Liver (tissue), 9 donors: ENCODE results near the gene RPP21. TPM values are rescaled to one million over a fixed set of nuclear protein-coding genes. Genes with fewer than 3 reads are reported as not detected.

ENCODE experiments used
- DNase-seq: peaks from one replicate; pipeline ENCODE4 v3.0.0-alpha.2; 2017; ENCODE audit warnings: low spot score
- H3K27ac ChIP-seq, 2 donors: one replicate each; pipeline ENCODE4 v1.7.0; 2013; ENCODE audit warnings: inconsistent platforms in 2 of 2, low read length in 2 of 2, control low read depth in 1 of 2, low read depth in 1 of 2, mild to moderate bottlenecking in 1 of 2
- H3K27me3 ChIP-seq, 4 donors: one replicate each; pipeline versions ENCODE4 v1.6.1 to v1.7.0; 2013; ENCODE audit warnings: low read length in 3 of 4, inconsistent platforms in 1 of 4, mild to moderate bottlenecking in 1 of 4, moderate library complexity in 1 of 4; ENCODE audit not compliant: control insufficient read depth in 4 of 4, insufficient read depth in 4 of 4
- H3K36me3 ChIP-seq, 4 donors: one replicate each; pipeline versions ENCODE4 v1.6.1 to v1.7.0; 2013; ENCODE audit warnings: low read length in 3 of 4, mild to moderate bottlenecking in 3 of 4, low read depth in 1 of 4, moderate library complexity in 1 of 4; ENCODE audit not compliant: control insufficient read depth in 4 of 4, insufficient read depth in 3 of 4
- H3K4me1 ChIP-seq, 4 donors: one replicate each; pipeline versions ENCODE4 v1.6.1 to v1.7.0; 2013; ENCODE audit warnings: low read length in 3 of 4, mild to moderate bottlenecking in 3 of 4, moderate library complexity in 1 of 4; ENCODE audit not compliant: control insufficient read depth in 4 of 4, insufficient read depth in 4 of 4
- H3K4me3 ChIP-seq, 3 donors: one replicate each; pipeline versions ENCODE4 v1.6.1 to v1.7.0; 2013; ENCODE audit warnings: low read length in 3 of 3, control low read depth in 1 of 3, low read depth in 1 of 3, mild to moderate bottlenecking in 1 of 3
- H3K9ac ChIP-seq, 2 donors: one replicate each; pipeline ENCODE4 v1.7.0; 2013; ENCODE audit warnings: low read length in 2 of 2, mild to moderate bottlenecking in 2 of 2, moderate library complexity in 2 of 2, control low read depth in 1 of 2, low read depth in 1 of 2
- H3K9me3 ChIP-seq, 4 donors: one replicate each; pipeline versions ENCODE4 v1.6.1 to v1.7.0; 2013; ENCODE audit warnings: low read length in 3 of 4; ENCODE audit not compliant: control insufficient read depth in 4 of 4
- CTCF ChIP-seq: fragments of 150-350 bp; IDR thresholded peaks from 2 replicates; pipeline ENCODE4 v1.5.1; 2017; ENCODE audit warnings: improper control_type of control experiment, low read depth, low read length; ENCODE audit not compliant: missing input control
- EGR1 ChIP-seq, 2 donors: IDR thresholded peaks; 2 replicates each; pipeline ENCODE4 v1.6.1; 2016 to 2018; ENCODE audit warnings: antibody characterized with exemption in 2 of 2, low read depth in 2 of 2
- FOXA1 ChIP-seq: IDR thresholded peaks from 2 replicates; pipeline ENCODE4 v1.6.1; 2016; ENCODE audit warnings: antibody characterized with exemption
- FOXA2 ChIP-seq: IDR thresholded peaks from 2 replicates; pipeline ENCODE4 v1.6.1; 2016; ENCODE audit warnings: antibody characterized with exemption
- GABPA ChIP-seq, 2 donors: IDR thresholded peaks in 1 of 2; conservative IDR thresholded peaks in 1 of 2; 2 replicates each; pipeline ENCODE4 v1.6.1; 2016; ENCODE audit warnings: antibody characterized with exemption in 2 of 2, mild to moderate bottlenecking in 1 of 2, moderate library complexity in 1 of 2
- HNF4A ChIP-seq, 2 donors: conservative IDR thresholded peaks; 2 replicates each; pipeline ENCODE4 v1.6.1; 2016; ENCODE audit warnings: antibody characterized with exemption in 2 of 2, mild to moderate bottlenecking in 2 of 2
- HNF4G ChIP-seq: IDR thresholded peaks from 2 replicates; pipeline ENCODE4 v1.6.1; 2016; ENCODE audit warnings: antibody characterized with exemption
- JUND ChIP-seq, 2 donors: IDR thresholded peaks; 2 replicates each; pipeline ENCODE4 v1.6.1; 2016; ENCODE audit warnings: antibody characterized with exemption in 2 of 2
- MAX ChIP-seq: IDR thresholded peaks from 2 replicates; pipeline ENCODE4 v1.6.1; 2016; ENCODE audit warnings: antibody characterized with exemption
- NR2F2 ChIP-seq: IDR thresholded peaks from 2 replicates; pipeline ENCODE4 v1.6.1; 2016; ENCODE audit warnings: antibody characterized with exemption
- RAD21 ChIP-seq, 2 donors: IDR thresholded peaks; 2 replicates each; pipeline ENCODE4 v1.6.1; 2016; ENCODE audit warnings: antibody characterized with exemption in 2 of 2, mild to moderate bottlenecking in 2 of 2
- REST ChIP-seq: IDR thresholded peaks from 2 replicates; pipeline ENCODE4 v1.6.1; 2016; ENCODE audit warnings: antibody characterized with exemption, mild to moderate bottlenecking
- RXRA ChIP-seq, 2 donors: IDR thresholded peaks; 2 replicates each; pipeline ENCODE4 v1.6.1; 2017 to 2018; ENCODE audit warnings: antibody characterized with exemption in 2 of 2, mild to moderate bottlenecking in 1 of 2
- SP1 ChIP-seq: IDR thresholded peaks from 2 replicates; pipeline ENCODE4 v1.6.1; 2018; ENCODE audit warnings: antibody characterized with exemption, mild to moderate bottlenecking
- TAF1 ChIP-seq: conservative IDR thresholded peaks from 2 replicates; pipeline ENCODE4 v1.6.1; 2016; ENCODE audit warnings: antibody characterized with exemption, mild to moderate bottlenecking
- ZBTB33 ChIP-seq: IDR thresholded peaks from 2 replicates; pipeline ENCODE4 v1.6.1; 2016; ENCODE audit warnings: antibody characterized with exemption
- WGBS: extraction: QIAGEN DNeasy Blood & Tissue Kit; methylation state at CpG from one replicate; pipeline ENCODE4 v1.1.7; 2013; 5-methylcytosine and 5-hydroxymethylcytosine counted together
- polyA plus RNA-seq, 2 donors: library from polyadenylated mRNA; stranded (reverse) in 1 of 2; unstranded in 1 of 2; fragments of 200-250 nt in 1 of 2; fragments of >200 nt in 1 of 2; fragmentation: Nextera tagmentation in 1 of 2; extraction: Ambion mirVana in 1 of 2; gene quantifications; one replicate each; pipeline versions ENCODE4 v1.2.1 to v1.2.3, GENCODE V29; 2013 to 2015
- total RNA-seq, 2 donors: library from RNA; depleted of rRNA; stranded (reverse); fragments of >200 nt; gene quantifications; one replicate each; pipeline ENCODE4 v1.2.3, GENCODE V29; 2014
- donor health status: healthy.
- donor health status: healthy.
- donor health status: healthy.
- donor health status: healthy.
- donor health status: healthy.

RPP21 gene
- total and polyA plus RNA-seq, 4 donors, result 9.3 to 32.9 (median 21.0) TPM

GRCh38 chr6:30341218-30341617 lies 3.7 kb upstream of the RPP21 start:
- no peaks in the 10 kb centered on the region for H3K9me3 ChIP-seq
- H3K36me3 ChIP-seq, result peaks cover 1 to 29% (median 26%) of the 10 kb centered on the region in 4 donors
- TF ChIP-seq HNF4G, result no peak
- TF ChIP-seq FOXA2, result no peak
- TF ChIP-seq RXRA (IDR thresholded peaks at IDR 0.05), result no peak
- TF ChIP-seq SP1, result no peak
- no peak for TF ChIP-seq NR2F2
- TF ChIP-seq TAF1, result no peak
- TF ChIP-seq MAX, result no peak
- TF ChIP-seq CTCF, result no peak
- TF ChIP-seq REST, result no peak
- TF ChIP-seq RAD21 (IDR thresholded peaks at IDR 0.05), result no peak
- no peak for TF ChIP-seq FOXA1
- no peak for DNase-seq
- H3K27me3 ChIP-seq, result no peaks in the 10 kb centered on the region
- H3K27ac ChIP-seq, result no peak overlapping the region
- peaks cover 0 to 11% (median 4%) of the 10 kb centered on the region in 4 donors for H3K4me1 ChIP-seq
- H3K9ac ChIP-seq, result no peak overlapping the region
- no peak overlapping the region for H3K4me3 ChIP-seq
- WGBS, result 99% methylated on average over 3 of the region's 3 CpGs

- Histone ChIP-seq H3K27ac (no peak overlapping the region), H3K27me3 (no peaks in the 10 kb centered on the region), H3K4me3 (no peak overlapping the region), H3K9ac (no peak overlapping the region), H3K4me1 (peaks cover 0 to 11% (median 4%) of the 10 kb centered on the region in 4 donors), H3K36me3 (peaks cover 0 to 27% (median 25%) of the 10 kb centered on the region in 4 donors), H3K9me3 (no peaks in the 10 kb centered on the region)
- 98% methylated on average over 16 of the region's 16 CpGs for WGBS
- TF ChIP-seq JUND (IDR thresholded peaks at IDR 0.05), result no peak
- DNase-seq, result no peak
These were observed 3.2 kb upstream of the RPP21 start for GRCh38 chr6:30341728-30342127.

- H3K4me3 ChIP-seq, result no peak overlapping the region
- no peak for DNase-seq
- no peak overlapping the region for H3K9ac ChIP-seq
- H3K27me3 ChIP-seq, result no peaks in the 10 kb centered on the region
- H3K4me1 ChIP-seq, result peaks cover 0 to 11% (median 4%) of the 10 kb centered on the region in 4 donors
- H3K9me3 ChIP-seq, result no peaks in the 10 kb centered on the region
- no peak overlapping the region for H3K27ac ChIP-seq
- peaks cover 0 to 21% (median 20%) of the 10 kb centered on the region in 4 donors for H3K36me3 ChIP-seq
- 56% methylated on average over 4 of the region's 4 CpGs for WGBS
- no peak for TF ChIP-seq RAD21 (IDR thresholded peaks at IDR 0.05)
- no peak for TF ChIP-seq GABPA (IDR thresholded peaks at IDR 0.05 in 1 of 2, conservative IDR thresholded peaks at IDR 0.05 in 1 of 2)
- TF ChIP-seq HNF4A (conservative IDR thresholded peaks at IDR 0.05), result no peak
- TF ChIP-seq REST, result no peak
- no peak for TF ChIP-seq EGR1 (IDR thresholded peaks at IDR 0.05; ENCODE audit: low read depth in 2 of 2)
- TF ChIP-seq TAF1, result no peak
- no peak for TF ChIP-seq NR2F2
- TF ChIP-seq ZBTB33, result no peak
- no peak for TF ChIP-seq FOXA2
- TF ChIP-seq JUND (IDR thresholded peaks at IDR 0.05), result no peak
- no peak for TF ChIP-seq RXRA (IDR thresholded peaks at IDR 0.05)
These were observed 627 bp upstream of the RPP21 start for GRCh38 chr6:30344191-30344867.
